ENCODE measurements around the gene ACTG1.

- TF ChIP-seq ZC3H10 (CRISPR knock-in tag; IDR thresholded peaks at IDR 0.05) (no peak), PPARA (CRISPR knock-in tag; IDR thresholded peaks at IDR 0.05; ENCODE audit: borderline replicate concordance) (no peak), RARB (CRISPR knock-in tag; IDR thresholded peaks at IDR 0.05) (no peak), ESRRG (CRISPR knock-in tag; IDR thresholded peaks at IDR 0.05) (no peak), TOX (CRISPR knock-in tag; IDR thresholded peaks at IDR 0.05; ENCODE audit: borderline replicate concordance) (no peak), ZFP30 (CRISPR knock-in tag; IDR thresholded peaks at IDR 0.05) (no peak), OSR1 (CRISPR knock-in tag; IDR thresholded peaks at IDR 0.05) (no peak), ZFP3 (CRISPR knock-in tag; IDR thresholded peaks at IDR 0.05) (no peak), CREB5 (CRISPR knock-in tag; IDR thresholded peaks at IDR 0.05; ENCODE audit: low read depth) (no peak)
Observed at GRCh38 chr17:81537343-81537855, 24.8 kb upstream of the ACTG1 start.
